C4-2B (cell line): ENCODE results near the gene SMURF1.

ENCODE experiments used
- H3K27ac ChIP-seq: fragments of 450-650 bp; 2 replicates; pipeline ENCODE4 v1.5.1; 2017
- ZFX ChIP-seq: fragments of 450-650 bp; IDR thresholded peaks from 2 replicates; pipeline ENCODE4 v1.6.1; 2017
- TF ChIP-seq, protein P1 (sequence below): fragments of 450-650 bp; conservative IDR thresholded peaks from 2 replicates; pipeline ENCODE4 v1.5.1; 2017; ENCODE audit warnings: mild to moderate bottlenecking

The SMURF1 gene

DNA sequence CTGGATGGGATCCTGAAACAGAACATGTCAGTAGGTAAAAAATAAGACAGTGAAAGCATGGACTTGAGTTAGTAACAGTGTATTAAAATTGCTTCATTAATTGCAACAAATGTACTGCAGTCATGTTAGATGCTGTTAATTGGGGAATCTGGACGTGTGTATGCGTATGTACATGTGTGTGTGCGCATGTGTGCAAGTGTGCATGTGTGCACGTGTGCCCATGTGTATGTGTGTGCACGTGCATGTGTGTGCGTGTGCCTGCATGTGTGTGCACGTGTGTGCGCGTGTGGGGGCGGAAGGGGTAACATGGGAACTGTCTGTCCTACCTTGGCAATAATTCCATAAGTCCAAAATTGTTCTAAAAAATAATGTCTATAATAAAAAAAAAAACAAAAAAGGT is 67.3 kb downstream of the SMURF1 start:
- H3K27ac ChIP-seq, result no peak overlapping the region
- TF ChIP-seq ZFX, result no peak
- TF ChIP-seq, protein P1, sequence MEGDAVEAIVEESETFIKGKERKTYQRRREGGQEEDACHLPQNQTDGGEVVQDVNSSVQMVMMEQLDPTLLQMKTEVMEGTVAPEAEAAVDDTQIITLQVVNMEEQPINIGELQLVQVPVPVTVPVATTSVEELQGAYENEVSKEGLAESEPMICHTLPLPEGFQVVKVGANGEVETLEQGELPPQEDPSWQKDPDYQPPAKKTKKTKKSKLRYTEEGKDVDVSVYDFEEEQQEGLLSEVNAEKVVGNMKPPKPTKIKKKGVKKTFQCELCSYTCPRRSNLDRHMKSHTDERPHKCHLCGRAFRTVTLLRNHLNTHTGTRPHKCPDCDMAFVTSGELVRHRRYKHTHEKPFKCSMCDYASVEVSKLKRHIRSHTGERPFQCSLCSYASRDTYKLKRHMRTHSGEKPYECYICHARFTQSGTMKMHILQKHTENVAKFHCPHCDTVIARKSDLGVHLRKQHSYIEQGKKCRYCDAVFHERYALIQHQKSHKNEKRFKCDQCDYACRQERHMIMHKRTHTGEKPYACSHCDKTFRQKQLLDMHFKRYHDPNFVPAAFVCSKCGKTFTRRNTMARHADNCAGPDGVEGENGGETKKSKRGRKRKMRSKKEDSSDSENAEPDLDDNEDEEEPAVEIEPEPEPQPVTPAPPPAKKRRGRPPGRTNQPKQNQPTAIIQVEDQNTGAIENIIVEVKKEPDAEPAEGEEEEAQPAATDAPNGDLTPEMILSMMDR, result no peak

DNA sequence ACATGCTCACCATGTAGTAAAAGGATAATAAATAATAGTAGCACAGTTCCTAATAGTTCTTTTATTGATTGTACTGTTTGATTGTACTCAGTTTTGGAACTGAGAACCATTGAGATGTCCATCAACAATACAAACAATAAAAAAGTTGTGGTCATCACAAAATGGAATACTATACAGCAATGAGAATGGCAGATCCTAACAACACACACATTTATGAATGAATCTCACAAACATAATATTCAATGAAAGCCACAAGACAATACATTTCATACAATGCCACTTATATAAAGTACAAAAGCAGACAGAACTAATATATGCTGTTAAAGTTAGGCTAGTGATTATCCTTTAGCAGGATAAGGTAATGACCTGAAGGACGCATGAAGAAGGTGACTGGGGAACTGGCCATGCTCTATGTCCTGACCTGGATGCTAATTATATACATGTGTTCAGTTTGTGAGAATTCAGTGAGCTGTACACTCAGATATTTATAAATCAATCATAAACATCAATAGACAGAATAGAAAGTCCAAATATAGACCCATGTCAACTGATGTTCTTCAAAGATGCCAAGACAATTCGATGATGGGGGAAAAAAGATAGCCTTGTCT is 70.0 kb downstream of the SMURF1 start:
- TF ChIP-seq, protein P1, result no peak
- no peak for TF ChIP-seq ZFX
- H3K27ac ChIP-seq, result no peak overlapping the region

DNA sequence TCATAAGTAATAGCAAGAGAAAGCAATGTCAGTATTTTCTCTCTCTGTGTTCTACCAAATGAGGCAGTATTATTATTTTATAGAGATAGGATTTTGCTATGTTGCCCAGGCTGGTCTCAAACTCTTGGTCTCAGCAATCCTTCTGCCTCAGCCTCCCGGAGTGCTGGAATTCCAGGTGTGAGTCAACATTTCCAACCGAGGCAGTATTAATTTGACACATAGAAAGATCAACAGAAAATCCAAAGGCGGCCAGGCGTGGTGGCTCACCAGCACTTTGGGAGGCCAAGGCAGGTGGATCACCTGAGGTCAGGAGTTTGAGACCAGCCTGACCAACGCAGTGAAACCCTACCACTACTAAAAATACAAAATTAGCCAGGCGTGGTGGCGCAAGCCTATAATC is 71.8 kb downstream of the SMURF1 start:
- no peak overlapping the region for H3K27ac ChIP-seq
- TF ChIP-seq, protein P1, result no peak
- no peak for TF ChIP-seq ZFX

DNA sequence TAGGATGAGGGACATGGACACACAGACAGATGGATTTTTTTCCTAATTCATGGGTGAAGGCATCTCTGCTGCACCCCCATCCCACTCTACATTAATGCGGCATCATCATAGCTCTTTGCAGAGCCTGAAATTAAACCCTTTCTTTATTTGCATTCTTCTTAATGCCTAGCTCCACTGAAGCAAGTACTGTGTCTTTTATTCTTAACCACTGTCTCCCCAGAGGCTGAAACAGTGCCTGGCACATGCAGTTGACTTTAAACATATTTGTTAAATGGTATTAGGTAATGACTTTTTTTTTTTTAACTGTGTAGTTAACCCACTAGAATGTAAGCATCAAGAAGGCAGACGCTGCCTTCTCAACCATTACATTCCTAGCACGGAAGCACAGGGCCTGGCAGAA is 73.5 kb downstream of the SMURF1 start:
- H3K27ac ChIP-seq, result no peak overlapping the region
- TF ChIP-seq ZFX, result no peak
- TF ChIP-seq, protein P1, result no peak

DNA sequence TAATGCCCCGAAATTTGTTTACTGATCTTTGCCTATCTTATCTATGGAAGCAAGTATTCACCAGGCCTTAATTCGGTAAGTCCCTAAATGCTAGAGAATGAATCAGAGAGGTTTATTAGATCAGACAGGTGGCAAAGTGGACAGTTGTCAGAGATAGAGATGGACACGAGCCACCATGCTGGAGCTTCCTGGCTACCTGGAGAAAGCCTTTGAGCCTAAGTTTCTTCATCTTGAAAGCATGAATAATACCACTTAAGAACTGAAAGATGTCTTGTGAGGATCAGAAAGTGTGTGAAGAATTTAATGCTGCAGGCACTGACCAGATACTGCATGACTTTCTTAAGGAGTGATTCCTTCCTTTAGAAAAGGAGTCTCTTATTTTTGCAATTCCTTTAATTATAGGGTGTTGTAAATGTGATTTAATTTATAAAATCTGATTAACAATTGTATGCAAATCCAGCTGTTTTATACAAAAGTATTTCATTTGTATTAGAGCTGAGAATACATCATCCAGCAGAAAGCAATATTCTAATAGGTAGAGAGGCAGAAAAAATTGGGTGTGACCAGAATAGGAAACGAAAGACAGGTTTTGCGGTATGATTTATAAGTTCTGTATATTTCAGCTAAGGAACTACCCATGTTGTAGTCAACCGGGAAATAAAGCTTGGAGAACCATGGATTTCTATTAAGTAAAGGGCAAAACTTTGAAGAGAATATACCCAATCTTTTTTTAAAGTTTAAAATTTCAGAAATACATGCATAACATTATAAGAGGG is 82.7 kb downstream of the SMURF1 start:
- H3K27ac ChIP-seq, result no peak overlapping the region
- TF ChIP-seq, protein P1, result no peak
- no peak for TF ChIP-seq ZFX

DNA sequence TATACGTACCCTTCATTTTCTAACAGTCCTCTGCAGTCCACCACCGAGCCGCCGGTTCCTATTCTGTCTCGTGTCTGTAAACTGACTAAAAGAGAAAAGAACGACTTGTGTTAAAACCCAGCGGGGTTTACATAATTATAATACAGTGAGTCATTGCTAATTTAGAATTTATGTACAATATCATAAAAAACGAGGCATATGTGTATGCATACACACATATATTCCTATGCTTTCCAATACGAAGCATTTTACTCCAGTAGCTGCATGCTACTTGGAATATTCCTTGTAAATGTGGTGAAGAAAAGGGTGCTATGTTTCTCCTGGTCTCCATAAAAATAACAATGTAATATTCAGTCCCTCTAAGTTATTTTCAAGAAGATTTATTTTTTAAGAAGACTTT is 89.1 kb downstream of the SMURF1 start:
- TF ChIP-seq ZFX, result no peak
- TF ChIP-seq, protein P1, result no peak
- H3K27ac ChIP-seq, result no peak overlapping the region

DNA sequence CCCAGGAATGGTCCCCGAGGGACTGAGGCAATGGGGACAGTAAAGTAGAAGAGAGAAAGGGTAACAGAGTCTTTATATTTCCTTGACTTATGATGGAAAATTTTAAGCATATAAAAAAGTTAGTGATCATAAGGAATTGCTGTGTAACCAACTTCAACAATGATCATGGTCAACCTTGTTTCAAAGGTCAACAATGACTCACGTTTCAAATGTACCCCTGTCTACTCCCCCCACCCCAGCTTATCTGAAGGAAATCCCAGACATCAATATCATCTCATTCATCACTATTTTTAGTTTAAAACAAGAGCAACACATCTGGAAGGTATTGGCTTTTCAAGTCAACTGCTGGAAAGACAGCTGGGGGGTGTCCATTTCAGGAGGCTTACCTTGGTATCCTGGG is 92.9 kb downstream of the SMURF1 start:
- H3K27ac ChIP-seq, result no peak overlapping the region
- TF ChIP-seq ZFX, result no peak
- TF ChIP-seq, protein P1, result no peak
